HG03045 (cell line): ENCODE results near the gene NPPA.

ENCODE experiments used
- ATAC-seq: cut with Tn5 transposase; IDR thresholded peaks from one replicate; pipeline ENCODE4 v1.9.1; 2021; ENCODE audit warnings: mild to moderate bottlenecking, moderate library complexity; ENCODE audit not compliant: unreplicated experiment

The NPPA gene

GRCh38 chr1:11874624-11875023, 27.0 kb upstream of the NPPA start:
- no peak for ATAC-seq

GRCh38 chr1:11874258-11874562, 26.6 kb upstream of the NPPA start:
- ATAC-seq: no peak

GRCh38 chr1:11873395-11874257, 26.0 kb upstream of the NPPA start:
- no peak for ATAC-seq

- no peak for ATAC-seq
These were observed 25.0 kb upstream of the NPPA start for GRCh38 chr1:11872545-11872944.

GRCh38 chr1:11869650-11870207, 22.1 kb upstream of the NPPA start:
- ATAC-seq: no peak

- no peak for ATAC-seq
These were observed 21.5 kb upstream of the NPPA start for GRCh38 chr1:11869104-11869503.

GRCh38 chr1:11868331-11868980, 20.9 kb upstream of the NPPA start:
- ATAC-seq: no peak

GRCh38 chr1:11862890-11863289, 15.3 kb upstream of the NPPA start:
- ATAC-seq: no peak

GRCh38 chr1:11860587-11860986, 13.0 kb upstream of the NPPA start:
- no peak for ATAC-seq

GRCh38 chr1:11860083-11860482, 12.5 kb upstream of the NPPA start:
- ATAC-seq: no peak

- ATAC-seq: no peak
These were observed 11.6 kb upstream of the NPPA start for GRCh38 chr1:11858968-11859871.

GRCh38 chr1:11858613-11858967, 11.0 kb upstream of the NPPA start, which contains the start of gene NPPB:
TSS of gene NPPB (minus strand) at chr1:11858945. CDS start at chr1:11858833, 112 bp downstream.
- no peak for ATAC-seq

- no peak for ATAC-seq
These were observed 10.6 kb upstream of the NPPA start for GRCh38 chr1:11858158-11858557.

- ATAC-seq: no peak
These were observed 9.7 kb upstream of the NPPA start for GRCh38 chr1:11857164-11857851.

- no peak for ATAC-seq
These were observed 9.1 kb upstream of the NPPA start for GRCh38 chr1:11856698-11857097.

GRCh38 chr1:11855430-11855829, 7.8 kb upstream of the NPPA start:
- ATAC-seq: no peak

- ATAC-seq: no peak
These were observed 6.9 kb upstream of the NPPA start for GRCh38 chr1:11854519-11854918.

- no peak for ATAC-seq
These were observed 3.6 kb upstream of the NPPA start for GRCh38 chr1:11851180-11851579.

- ATAC-seq: no peak
These were observed 2.6 kb upstream of the NPPA start for GRCh38 chr1:11850156-11850555.

GRCh38 chr1:11848373-11848700, 754 bp upstream of the NPPA start:
- no peak for ATAC-seq
